ENCODE results near the gene TMPRSS3. TPM values are rescaled to one million over a fixed set of nuclear protein-coding genes. Genes with fewer than 3 reads are reported as not detected.

TMPRSS3 gene
- total and polyA plus RNA-seq, 2 of the 13 experiments (the other 11 are each of a cell fraction or from before 2014, with no cell fraction given) = 2.8 to 16.9 TPM

DNA sequence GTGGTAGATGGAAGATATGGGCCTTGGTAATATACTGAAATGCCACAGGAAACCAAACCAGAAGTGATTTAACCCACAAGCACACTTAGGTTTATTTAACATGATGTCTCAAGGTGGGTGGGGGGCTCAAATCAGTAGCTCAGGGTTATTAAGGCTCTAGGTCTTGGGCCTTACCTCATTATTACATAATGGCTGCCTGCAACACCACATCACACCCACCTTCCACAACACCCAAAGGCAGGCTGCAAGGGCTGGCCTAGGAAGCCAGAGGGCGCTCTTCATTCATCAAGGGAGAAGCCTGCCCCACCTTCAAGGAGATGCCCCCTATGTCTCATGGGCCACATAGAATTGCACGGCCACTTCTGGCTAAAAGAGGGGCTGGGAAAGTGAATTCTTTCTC lies 35.5 kb downstream of the TMPRSS3 start:
- ChIA-PET CTCF (ENCODE audit: low intra/inter-chr PET ratio, low total read pairs) (interaction anchor here (1.2 kb wide), 1 partner anchor 90 kb away, joined by 4 read pairs; no protein-coding TSS in a partner anchor), POLR2A (no interaction called here)
- intact Hi-C loops (cut with micrococcal nuclease; ENCODE audit: unreplicated experiment) = no loop called here
- Histone ChIP-seq H3K27me3 (ENCODE audit: control insufficient read depth in 1 of 2, insufficient read depth in 2 of 2, low read length in 2 of 2) (peaks cover 0 to 10% of the 10 kb centered on the region in 2 experiments; a peak in 3 of 5 replicates), H2AFZ (ENCODE audit: low read length) (no peak overlapping the region), H3K36me3 (replicated peaks in 1 of 2; ENCODE audit: control insufficient read depth in 1 of 2, insufficient read depth in 2 of 2, low read length in 2 of 2) (no peaks in the 10 kb centered on the region), H3K9me3 (ENCODE audit: low read length) (no peaks in the 10 kb centered on the region; the same call in 1 of the 2 replicates), H4K20me1 (ENCODE audit: insufficient read depth, low read length) (no peaks in the 10 kb centered on the region), H3K27ac (ENCODE audit: extremely low read length, insufficient read depth, low read length) (no peak overlapping the region), H3K9ac (ENCODE audit: insufficient read depth, low read depth, low read length) (no peak overlapping the region), H3K4me2 (ENCODE audit: low read depth, low read length) (no peak overlapping the region), H3K4me3 (replicated peaks in 1 of 3; ENCODE audit: insufficient read depth in 1 of 3, low read depth in 2 of 3, low read length in 3 of 3) (no peak overlapping the region), H3K4me1 (ENCODE audit: insufficient read depth, low read length) (peaks cover 25% of the 10 kb centered on the region), H3K79me2 (ENCODE audit: insufficient read depth, low read length) (no peaks in the 10 kb centered on the region)
- FAIRE-seq (no peak), ATAC-seq (no peak), DNase-seq (ENCODE audit: low spot score) (peak; percentile 24)
- WGBS (ENCODE audit: low lambda C conversion rate) = 47% methylated on average over 2 of the region's 2 CpGs
- in situ Hi-C loops (cut with HindIII; ENCODE audit: extremely low pct_ligation_motif_present, low pct_unique_long_range_greater_than_20kb) = no loop called here
- BruUV-seq (replicated peaks) = no TSS peak
- TF ChIP-seq, protein P1, sequence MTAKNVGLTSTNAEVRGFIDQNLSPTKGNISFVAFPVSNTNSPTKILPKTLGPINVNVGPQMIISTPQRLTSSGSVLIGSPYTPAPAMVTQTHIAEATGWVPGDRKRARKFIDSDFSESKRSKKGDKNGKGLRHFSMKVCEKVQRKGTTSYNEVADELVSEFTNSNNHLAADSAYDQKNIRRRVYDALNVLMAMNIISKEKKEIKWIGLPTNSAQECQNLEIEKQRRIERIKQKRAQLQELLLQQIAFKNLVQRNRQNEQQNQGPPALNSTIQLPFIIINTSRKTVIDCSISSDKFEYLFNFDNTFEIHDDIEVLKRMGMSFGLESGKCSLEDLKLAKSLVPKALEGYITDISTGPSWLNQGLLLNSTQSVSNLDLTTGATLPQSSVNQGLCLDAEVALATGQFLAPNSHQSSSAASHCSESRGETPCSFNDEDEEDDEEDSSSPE (CRISPR knock-in tag; IDR thresholded peaks at IDR 0.05) = no peak
- TF ChIP-seq ZNF777 (CRISPR knock-in tag; IDR thresholded peaks at IDR 0.05) = no peak
- peak; percentile 55; the same call in 1 of the 2 replicates for TF ChIP-seq ZMYM2 (CRISPR knock-in tag; IDR thresholded peaks at IDR 0.05)
- TF ChIP-seq, protein P2, sequence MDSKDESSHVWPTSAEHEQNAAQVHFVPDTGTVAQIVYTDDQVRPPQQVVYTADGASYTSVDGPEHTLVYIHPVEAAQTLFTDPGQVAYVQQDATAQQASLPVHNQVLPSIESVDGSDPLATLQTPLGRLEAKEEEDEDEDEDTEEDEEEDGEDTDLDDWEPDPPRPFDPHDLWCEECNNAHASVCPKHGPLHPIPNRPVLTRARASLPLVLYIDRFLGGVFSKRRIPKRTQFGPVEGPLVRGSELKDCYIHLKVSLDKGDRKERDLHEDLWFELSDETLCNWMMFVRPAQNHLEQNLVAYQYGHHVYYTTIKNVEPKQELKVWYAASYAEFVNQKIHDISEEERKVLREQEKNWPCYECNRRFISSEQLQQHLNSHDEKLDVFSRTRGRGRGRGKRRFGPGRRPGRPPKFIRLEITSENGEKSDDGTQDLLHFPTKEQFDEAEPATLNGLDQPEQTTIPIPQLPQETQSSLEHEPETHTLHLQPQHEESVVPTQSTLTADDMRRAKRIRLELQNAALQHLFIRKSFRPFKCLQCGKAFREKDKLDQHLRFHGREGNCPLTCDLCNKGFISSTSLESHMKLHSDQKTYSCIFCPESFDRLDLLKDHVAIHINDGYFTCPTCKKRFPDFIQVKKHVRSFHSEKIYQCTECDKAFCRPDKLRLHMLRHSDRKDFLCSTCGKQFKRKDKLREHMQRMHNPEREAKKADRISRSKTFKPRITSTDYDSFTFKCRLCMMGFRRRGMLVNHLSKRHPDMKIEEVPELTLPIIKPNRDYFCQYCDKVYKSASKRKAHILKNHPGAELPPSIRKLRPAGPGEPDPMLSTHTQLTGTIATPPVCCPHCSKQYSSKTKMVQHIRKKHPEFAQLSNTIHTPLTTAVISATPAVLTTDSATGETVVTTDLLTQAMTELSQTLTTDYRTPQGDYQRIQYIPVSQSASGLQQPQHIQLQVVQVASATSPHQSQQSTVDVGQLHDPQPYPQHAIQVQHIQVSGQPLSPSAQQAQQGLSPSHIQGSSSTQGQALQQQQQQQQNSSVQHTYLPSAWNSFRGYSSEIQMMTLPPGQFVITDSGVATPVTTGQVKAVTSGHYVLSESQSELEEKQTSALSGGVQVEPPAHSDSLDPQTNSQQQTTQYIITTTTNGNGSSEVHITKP (CRISPR knock-in tag; IDR thresholded peaks at IDR 0.05; ENCODE audit: low read depth) = no peak
- TF ChIP-seq ZNF737 (CRISPR knock-in tag; IDR thresholded peaks at IDR 0.05; ENCODE audit: borderline replicate concordance) = no peak
- TF ChIP-seq ZNF225 (CRISPR knock-in tag; IDR thresholded peaks at IDR 0.05) = no peak
- TF ChIP-seq ZMYM3 (CRISPR knock-in tag; IDR thresholded peaks at IDR 0.05) = 0 out of 2 replicates have a peak, but pooled peaks have one; percentile 38
- TF ChIP-seq STAG1 (CRISPR knock-in tag; IDR thresholded peaks at IDR 0.05) = peak; percentile 56
- TF ChIP-seq ZNF563 (CRISPR knock-in tag; IDR thresholded peaks at IDR 0.05) = no peak
- TF ChIP-seq, protein P3, sequence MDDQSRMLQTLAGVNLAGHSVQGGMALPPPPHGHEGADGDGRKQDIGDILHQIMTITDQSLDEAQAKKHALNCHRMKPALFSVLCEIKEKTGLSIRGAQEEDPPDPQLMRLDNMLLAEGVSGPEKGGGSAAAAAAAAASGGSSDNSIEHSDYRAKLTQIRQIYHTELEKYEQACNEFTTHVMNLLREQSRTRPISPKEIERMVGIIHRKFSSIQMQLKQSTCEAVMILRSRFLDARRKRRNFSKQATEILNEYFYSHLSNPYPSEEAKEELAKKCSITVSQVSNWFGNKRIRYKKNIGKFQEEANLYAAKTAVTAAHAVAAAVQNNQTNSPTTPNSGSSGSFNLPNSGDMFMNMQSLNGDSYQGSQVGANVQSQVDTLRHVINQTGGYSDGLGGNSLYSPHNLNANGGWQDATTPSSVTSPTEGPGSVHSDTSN (CRISPR knock-in tag; IDR thresholded peaks at IDR 0.05; ENCODE audit: borderline replicate concordance) = no peak
- TF ChIP-seq THAP8 (CRISPR knock-in tag; IDR thresholded peaks at IDR 0.05; ENCODE audit: borderline replicate concordance) = no peak
- no peak for TF ChIP-seq ZNF30 (CRISPR knock-in tag; IDR thresholded peaks at IDR 0.05)
- TF ChIP-seq, protein P4, sequence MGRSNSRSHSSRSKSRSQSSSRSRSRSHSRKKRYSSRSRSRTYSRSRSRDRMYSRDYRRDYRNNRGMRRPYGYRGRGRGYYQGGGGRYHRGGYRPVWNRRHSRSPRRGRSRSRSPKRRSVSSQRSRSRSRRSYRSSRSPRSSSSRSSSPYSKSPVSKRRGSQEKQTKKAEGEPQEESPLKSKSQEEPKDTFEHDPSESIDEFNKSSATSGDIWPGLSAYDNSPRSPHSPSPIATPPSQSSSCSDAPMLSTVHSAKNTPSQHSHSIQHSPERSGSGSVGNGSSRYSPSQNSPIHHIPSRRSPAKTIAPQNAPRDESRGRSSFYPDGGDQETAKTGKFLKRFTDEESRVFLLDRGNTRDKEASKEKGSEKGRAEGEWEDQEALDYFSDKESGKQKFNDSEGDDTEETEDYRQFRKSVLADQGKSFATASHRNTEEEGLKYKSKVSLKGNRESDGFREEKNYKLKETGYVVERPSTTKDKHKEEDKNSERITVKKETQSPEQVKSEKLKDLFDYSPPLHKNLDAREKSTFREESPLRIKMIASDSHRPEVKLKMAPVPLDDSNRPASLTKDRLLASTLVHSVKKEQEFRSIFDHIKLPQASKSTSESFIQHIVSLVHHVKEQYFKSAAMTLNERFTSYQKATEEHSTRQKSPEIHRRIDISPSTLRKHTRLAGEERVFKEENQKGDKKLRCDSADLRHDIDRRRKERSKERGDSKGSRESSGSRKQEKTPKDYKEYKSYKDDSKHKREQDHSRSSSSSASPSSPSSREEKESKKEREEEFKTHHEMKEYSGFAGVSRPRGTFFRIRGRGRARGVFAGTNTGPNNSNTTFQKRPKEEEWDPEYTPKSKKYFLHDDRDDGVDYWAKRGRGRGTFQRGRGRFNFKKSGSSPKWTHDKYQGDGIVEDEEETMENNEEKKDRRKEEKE (IDR thresholded peaks at IDR 0.05) = no peak

Data from HepG2 (cell line).